HG03575 (cell line): Measurements from ENCODE around the gene GGACT.

ENCODE experiments used
- ATAC-seq: cut with Tn5 transposase; IDR thresholded peaks from one replicate; pipeline ENCODE4 v1.9.1; 2021; ENCODE audit not compliant: unreplicated experiment, insufficient number of reproducible peaks, low FRiP score; ENCODE audit errors: extremely low read depth

Gene GGACT

GRCh38 chr13:100561599-100562204 lies 26.9 kb downstream of the GGACT start:
- no peak for ATAC-seq

- ATAC-seq: no peak
Observed at GRCh38 chr13:100561158-100561499, 27.5 kb downstream of the GGACT start.

DNA sequence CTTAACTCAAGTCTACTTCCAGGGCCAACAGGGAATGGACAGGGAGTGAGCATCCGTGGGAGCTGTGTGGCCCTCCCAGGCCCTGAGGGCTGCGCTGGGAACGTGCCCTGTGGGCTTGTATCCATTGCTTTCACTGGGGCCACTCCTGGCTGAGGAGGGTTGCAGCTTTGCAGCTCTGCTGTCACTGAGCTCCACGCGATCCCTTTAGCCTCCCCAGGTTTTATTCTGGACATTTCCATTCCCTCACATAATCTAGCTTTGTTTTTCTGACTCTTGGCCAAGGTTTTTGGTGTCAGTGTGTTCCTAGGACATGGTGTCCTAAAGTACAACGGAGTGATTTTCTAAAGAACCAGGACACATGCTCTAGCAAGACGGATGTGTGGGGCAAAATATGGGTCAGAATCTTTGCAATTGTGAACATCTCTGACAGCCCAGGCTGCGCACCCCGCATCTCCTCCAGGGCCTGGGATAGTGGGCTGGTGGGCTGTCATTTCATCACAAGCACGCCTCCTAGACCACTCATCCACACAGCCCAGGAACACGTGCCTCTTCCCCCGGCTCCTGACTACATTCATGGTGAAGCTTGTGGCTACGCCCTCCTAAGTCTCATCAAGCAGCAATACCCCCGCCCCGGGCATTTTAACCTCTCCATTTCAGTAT lies 28.0 kb downstream of the GGACT start:
- ATAC-seq: no peak

DNA sequence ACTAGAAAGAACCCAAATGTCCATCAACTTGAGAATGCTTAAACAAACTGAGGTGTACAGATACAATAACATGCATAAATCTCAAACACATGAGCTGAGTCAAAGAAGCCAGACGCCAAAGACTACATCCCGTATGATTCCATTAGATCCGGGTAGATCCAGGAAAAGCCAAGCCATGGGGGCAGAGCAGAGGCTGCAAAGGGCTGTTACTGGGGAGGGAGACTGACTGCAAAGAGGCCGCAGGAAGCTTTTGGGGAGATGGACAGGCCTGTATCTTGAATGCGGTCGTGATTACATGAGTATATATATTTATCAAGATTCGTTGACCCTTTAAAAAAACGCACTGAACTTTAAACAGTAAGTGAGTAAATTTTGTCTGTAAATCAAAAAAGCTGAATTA lies 28.7 kb downstream of the GGACT start:
- ATAC-seq: no peak

- no peak for ATAC-seq
Observed at GRCh38 chr13:100552755-100553154, 35.8 kb downstream of the GGACT start.

GRCh38 chr13:100549316-100549715 lies 39.3 kb downstream of the GGACT start:
- ATAC-seq: no peak

DNA sequence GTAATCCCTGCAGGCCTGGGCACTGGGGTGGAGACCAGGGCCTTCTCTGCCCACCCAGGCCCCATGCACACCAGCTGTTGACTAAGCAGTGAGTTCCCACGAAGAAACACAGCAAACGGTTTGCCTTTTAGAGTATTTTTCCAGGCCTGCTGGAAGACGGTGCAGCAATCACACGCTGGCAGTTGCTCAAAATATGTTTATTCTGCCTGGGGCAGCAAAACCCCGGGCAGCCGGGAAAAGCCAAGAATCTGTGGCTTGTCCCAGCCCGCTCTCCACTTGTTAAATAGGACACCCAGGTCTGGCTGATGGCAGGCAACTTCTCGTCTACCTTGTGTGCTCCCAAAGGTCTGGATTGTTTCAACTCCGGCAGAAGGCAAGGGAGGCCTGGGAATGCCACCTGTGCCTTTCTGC lies 40.8 kb downstream of the GGACT start:
- ATAC-seq: no peak

DNA sequence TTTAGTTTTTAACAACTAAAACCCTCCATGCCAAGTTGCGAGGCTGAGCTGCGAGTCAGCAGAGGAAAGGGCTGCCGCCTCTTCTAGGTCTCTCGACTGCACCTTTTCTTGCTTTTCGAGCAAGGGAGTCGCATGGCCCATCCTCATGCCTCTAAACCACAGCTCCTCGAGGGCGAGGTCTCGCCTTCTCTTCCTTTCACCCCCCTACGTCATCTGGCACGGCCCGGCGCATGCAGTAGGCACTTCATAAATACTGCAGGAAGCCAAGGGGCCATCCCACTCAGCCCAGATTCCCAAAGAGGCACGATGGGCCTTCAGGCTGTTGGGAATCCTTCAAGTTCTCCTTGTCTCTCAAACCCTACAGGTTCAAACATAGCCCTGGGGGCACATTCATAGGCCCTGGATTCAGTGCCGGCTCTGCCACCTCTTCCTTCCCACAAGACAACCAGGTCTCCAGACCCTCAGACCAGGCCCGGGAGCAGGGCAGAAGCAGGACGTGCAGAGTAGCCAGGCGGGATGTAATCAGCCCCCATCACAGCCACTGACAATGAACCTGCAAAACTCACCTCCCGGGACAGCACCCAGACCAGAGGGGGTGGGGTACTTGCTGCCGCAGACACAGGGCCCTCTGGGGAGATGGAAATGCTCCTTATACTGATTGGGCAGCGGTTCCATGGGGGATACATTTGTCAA lies 41.7 kb downstream of the GGACT start:
- ATAC-seq: no peak

GRCh38 chr13:100545684-100546061 lies 42.9 kb downstream of the GGACT start:
- ATAC-seq: no peak

GRCh38 chr13:100544866-100545683 lies 43.5 kb downstream of the GGACT start:
- ATAC-seq: no peak

- no peak for ATAC-seq
Observed at GRCh38 chr13:100543872-100544602, 44.6 kb downstream of the GGACT start.

- ATAC-seq: peak; percentile 91
Observed at GRCh38 chr13:100542826-100543156, 45.8 kb downstream of the GGACT start.

DNA sequence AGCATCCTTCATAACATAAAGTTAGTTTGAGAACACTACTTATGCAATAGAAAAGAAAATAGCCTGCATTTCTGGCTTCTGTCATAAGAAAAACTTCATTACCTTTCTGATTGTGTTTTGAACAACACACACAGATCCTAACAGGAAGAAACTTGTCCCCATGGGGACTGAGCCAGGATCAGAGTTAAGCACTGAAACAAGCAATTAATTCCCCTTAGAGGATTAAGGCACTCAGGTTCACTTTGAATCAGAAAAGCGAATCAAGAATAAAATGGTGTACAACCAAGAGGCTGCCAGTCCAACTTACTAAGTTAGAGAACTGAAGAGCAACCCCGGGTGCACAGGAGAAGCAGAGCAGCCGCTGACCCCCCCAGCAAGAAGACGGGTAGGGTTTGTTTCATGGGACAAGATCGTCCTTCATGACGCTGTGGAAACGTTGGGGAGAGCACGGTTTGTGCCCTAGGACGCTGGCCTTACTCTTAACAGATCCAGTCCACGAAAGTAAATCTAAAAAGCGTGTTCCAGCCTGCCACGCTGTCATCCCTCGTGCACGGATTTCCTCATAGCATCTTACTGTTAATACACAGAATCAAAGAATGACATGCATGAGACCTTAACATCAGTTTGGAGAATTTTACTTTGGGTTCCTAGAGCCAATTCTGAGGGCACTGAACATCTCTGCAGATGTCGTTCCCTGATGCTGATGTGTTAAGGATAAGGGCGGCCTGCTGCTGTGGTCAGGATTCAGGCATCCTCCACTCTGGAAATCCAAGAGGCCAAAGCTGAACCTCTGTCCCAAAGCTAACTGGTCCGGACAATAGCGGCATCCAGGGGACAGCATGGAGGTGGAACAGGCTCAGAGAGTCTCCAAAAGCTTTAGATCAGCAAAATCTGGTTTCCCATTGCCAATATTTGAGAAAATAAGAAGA lies 46.4 kb downstream of the GGACT start:
- ATAC-seq: no peak

DNA sequence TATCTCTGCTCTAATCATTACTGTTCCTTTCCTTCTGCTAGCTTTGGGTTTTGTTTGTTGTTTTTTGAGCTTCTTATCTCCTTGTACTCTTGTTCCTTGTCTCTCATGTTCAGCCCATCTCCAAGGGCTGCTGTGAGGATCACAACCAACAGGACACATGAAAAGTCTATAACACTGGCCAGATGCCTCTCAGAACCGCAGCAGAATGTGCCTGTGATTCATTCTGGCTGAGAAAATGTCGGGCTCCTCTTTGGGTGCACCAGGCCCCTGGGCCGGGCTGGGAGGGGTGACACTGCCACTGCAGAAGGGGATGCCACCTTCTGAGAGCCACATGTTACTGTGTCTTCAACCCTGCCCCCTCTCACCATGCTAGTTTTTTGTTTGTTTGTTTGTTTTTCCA lies 48.0 kb downstream of the GGACT start:
- ATAC-seq: no peak

DNA sequence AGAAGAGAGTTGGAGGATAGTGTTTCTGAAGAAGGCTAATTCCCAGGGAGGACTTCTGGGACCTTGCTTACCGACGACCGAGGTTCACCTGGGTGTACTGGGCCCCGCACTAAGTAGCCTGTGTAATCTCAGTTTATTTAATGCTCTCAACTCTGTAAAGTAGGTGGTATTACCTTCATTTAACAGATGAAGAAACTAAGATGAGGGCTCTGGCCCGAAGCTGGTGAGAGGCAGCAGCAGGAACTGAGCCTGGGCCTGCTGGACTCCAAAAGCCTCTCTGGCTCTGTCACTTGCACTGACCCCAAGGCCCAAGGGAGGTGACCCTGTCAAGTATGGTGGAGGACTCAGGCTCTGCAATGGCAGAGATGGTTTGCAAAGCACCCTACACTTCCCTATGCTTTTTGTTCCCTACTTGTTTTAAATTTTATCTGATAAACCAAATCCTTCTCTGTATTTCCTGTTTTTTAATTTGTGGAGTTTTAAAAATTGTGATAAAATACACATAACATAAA lies 50.6 kb downstream of the GGACT start:
- ATAC-seq: no peak

GRCh38 chr13:100537486-100537885 lies 51.1 kb downstream of the GGACT start:
- no peak for ATAC-seq

GRCh38 chr13:100536643-100537180 lies 51.9 kb downstream of the GGACT start:
- no peak for ATAC-seq
